ENCODE measurements around the gene TADA1. TPM values are rescaled to one million over a fixed set of nuclear protein-coding genes. Genes with fewer than 3 reads are reported as not detected.

The TADA1 gene, protein sequence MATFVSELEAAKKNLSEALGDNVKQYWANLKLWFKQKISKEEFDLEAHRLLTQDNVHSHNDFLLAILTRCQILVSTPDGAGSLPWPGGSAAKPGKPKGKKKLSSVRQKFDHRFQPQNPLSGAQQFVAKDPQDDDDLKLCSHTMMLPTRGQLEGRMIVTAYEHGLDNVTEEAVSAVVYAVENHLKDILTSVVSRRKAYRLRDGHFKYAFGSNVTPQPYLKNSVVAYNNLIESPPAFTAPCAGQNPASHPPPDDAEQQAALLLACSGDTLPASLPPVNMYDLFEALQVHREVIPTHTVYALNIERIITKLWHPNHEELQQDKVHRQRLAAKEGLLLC
- 17.0 and 18.4 TPM in 2 replicates for total RNA-seq

DNA sequence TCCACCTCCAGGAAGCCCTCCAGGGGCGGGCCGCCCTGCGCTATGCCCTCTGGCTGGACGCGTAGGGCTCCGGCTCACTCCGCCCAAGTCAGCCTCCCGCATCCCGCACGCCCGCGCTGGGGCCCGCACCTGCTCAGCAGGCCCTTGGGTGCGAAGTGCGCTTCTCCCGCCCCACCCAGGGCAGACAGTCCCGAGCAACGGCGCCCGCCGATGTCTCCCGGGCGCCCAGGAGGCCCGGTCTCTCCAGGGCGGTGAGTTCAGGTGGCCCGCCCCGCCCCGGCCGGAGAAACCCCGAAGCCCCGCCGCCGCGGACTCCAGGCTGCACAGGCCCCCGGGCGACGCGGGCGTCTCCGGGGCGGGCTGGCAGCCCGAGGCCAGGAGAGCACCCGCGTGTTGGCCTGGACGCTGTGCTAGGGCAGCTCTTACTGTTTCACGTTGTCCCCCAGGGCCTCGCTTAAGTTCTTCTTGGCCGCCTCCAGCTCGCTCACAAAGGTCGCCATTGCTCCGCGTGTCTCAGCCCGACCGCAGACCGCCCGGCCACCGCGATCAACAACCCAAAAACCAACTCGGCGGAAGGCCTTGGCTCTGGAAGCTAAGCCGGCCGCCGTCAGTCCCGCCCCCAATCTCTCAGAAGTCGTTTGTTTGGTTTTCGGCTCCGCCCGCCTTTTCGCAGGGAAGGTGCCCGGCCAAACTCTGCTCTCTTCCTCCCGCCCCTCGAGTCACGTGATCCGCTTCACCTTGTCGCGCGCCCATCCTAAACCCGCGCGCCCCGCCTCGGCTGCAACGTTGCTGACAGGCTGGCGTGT lies at the start of gene TADA1:
Gene TADA1 (minus strand): TSS at position 531 of the 806 bp plus-strand sequence. CDS start 31 bp downstream, at position 500.
- Mint-ChIP-seq H3K36me3 (ENCODE audit: low read depth) (peaks cover 21% of the 10 kb centered on the region), H3K27me3 (peaks cover 7% of the 10 kb centered on the region), H3K4me1 (peaks cover 46% of the 10 kb centered on the region), H3K4me3 (peak within 1 kb of the TSS; percentile 91), H3K27ac (peak within 1 kb of the TSS; percentile 100), H3K9me3 (no peaks in the 10 kb centered on the region)
- DNase-seq: peak; percentile 99
- intact Hi-C loops (cut with micrococcal nuclease): loop anchor here (1.0 to 5.0 kb wide), 5 partner anchors 30 to 1061 kb away; partner anchors contain the start of genes DCAF6, MPC2, POGK and POU2F1

DNA sequence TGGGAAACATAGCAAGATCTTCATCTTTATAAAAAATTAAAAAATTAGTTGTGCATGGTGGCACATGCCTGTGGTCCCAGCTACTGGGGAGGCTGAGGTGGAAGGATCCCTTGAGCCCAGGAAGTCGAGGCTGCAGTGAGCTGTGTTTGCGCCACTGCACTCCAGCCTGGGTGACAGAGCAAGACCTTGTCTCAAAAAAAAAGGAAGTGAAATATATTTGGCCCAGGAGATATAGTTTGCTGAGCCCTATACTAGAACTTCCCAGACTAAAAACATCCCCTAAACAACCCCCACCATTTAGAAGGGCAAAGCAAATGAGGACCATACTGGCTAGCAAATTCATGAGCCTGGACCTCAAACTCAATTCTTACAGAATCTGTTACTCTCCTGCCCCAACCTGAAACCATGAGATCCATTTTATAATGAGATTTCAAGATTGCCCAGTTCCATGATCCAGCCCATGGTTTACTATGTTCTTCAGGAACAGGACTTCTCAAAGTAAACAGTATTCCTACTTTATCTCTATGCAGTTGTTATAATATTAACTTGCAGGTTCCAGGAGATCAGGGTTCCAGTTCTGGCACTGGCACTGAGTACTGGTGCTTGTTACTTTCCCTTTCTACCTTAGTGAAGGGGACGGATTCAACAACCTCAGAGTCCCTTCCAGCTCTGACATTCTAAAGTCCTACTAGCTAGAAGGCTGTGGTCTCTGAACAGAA lies 48.9 kb upstream of the TADA1 start:
- Mint-ChIP-seq H3K27ac (no peak overlapping the region), H3K4me3 (no peak overlapping the region), H3K27me3 (peaks cover 19% of the 10 kb centered on the region), H3K9me3 (no peaks in the 10 kb centered on the region), H3K4me1 (no peaks in the 10 kb centered on the region), H3K36me3 (ENCODE audit: low read depth) (peaks cover 11% of the 10 kb centered on the region)
- intact Hi-C loops (cut with micrococcal nuclease): no loop called here
- no peak for DNase-seq

DNA sequence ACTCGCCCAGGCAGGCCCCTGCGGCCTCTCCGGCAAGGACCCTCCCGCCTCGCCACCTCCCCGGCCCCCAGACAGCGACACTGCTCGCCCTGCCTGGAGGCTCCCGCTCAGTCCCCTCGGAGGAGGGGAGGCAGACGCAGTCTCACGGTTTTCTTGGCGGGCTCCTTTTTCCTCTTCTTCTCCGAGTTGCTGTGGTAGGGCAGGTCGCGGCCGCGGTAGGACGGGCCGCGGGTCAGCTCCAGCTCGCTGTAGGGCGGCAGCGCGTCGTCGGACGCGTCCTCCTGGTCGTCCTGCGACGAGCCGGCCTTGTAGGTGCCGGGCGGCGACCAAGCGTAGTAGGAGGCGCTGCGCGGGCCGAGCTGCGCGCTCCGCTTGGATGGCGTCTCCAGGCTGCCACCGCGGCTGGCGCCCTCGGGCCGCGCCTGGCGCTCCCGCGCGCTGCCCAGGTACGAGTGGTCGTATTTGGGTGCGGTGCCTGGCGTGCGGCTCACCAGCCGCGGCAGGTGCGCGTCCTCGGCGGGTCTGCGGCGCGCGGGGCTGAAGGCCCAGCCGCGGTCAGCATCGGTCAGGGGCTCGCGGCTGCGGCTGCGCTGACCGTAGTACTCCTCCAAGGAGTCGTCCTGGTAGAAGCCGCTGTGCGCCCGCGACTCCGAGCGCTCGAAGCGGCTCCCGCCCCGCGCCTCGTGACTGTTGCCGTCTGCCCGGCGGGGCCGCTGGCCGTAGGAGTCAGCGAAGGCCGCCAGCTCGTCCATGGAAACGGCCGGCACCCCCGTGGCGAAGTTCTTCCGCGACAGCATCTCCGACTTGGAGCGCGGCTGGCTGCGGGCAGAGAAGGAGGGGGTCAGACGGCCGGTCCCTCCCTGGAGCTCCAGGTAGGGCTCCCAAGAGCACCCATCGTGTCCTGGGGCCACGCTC lies 44.8 kb upstream of the TADA1 start:
- Mint-ChIP-seq H3K9me3 (no peaks in the 10 kb centered on the region), H3K4me1 (no peaks in the 10 kb centered on the region), H3K36me3 (ENCODE audit: low read depth) (peaks cover 14% of the 10 kb centered on the region), H3K4me3 (peak overlapping the region; percentile 47), H3K27ac (no peak overlapping the region), H3K27me3 (peaks cover 25% of the 10 kb centered on the region)
- intact Hi-C loops (cut with micrococcal nuclease): no loop called here
- DNase-seq: no peak

DNA sequence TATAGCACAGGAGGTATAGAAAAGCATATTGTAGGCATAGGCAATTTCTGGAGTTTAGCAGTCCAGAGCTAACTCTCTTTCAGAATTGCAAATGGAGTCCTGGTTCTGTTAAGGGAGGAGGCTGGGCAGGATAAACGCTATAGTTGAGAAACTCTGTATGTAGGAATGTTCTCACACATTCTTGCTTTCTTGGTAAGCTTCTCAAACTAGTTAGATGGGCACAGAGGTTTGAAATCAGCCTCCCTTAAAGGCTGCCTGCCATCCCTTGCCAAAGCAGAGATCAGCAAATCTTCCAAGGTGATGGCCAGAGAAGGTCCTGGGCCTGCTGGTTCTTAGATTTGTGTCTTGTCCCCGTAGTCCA lies 42.9 kb upstream of the TADA1 start:
- Mint-ChIP-seq H3K27me3 (peaks cover 25% of the 10 kb centered on the region), H3K4me3 (no peak overlapping the region), H3K9me3 (no peaks in the 10 kb centered on the region), H3K4me1 (no peaks in the 10 kb centered on the region), H3K36me3 (ENCODE audit: low read depth) (peaks cover 12% of the 10 kb centered on the region), H3K27ac (no peak overlapping the region)
- DNase-seq: no peak
- intact Hi-C loops (cut with micrococcal nuclease): no loop called here

- peaks cover 27% of the 10 kb centered on the region for H3K27me3 Mint-ChIP-seq
- H3K27ac Mint-ChIP-seq: no peak overlapping the region
- no peaks in the 10 kb centered on the region for H3K9me3 Mint-ChIP-seq
- peaks cover 2% of the 10 kb centered on the region for H3K4me1 Mint-ChIP-seq
- DNase-seq: no peak
- H3K36me3 Mint-ChIP-seq (ENCODE audit: low read depth): peaks cover 12% of the 10 kb centered on the region
- intact Hi-C loops (cut with micrococcal nuclease): no loop called here
- H3K4me3 Mint-ChIP-seq: no peak overlapping the region
Measured at GRCh38 chr1:166918088-166918955, 42.3 kb upstream of the TADA1 start.

- H3K9me3 Mint-ChIP-seq: no peaks in the 10 kb centered on the region
- H3K4me1 Mint-ChIP-seq: peaks cover 4% of the 10 kb centered on the region
- no peak overlapping the region for H3K27ac Mint-ChIP-seq
- intact Hi-C loops (cut with micrococcal nuclease): no loop called here
- no peak for DNase-seq
- H3K27me3 Mint-ChIP-seq: peaks cover 16% of the 10 kb centered on the region
- no peak overlapping the region for H3K4me3 Mint-ChIP-seq
- H3K36me3 Mint-ChIP-seq (ENCODE audit: low read depth): peaks cover 10% of the 10 kb centered on the region
Measured at GRCh38 chr1:166915941-166916340, 39.9 kb upstream of the TADA1 start.

- H3K27me3 Mint-ChIP-seq: peaks cover 11% of the 10 kb centered on the region
- no peak overlapping the region for H3K4me3 Mint-ChIP-seq
- H3K36me3 Mint-ChIP-seq (ENCODE audit: low read depth): peaks cover 10% of the 10 kb centered on the region
- H3K4me1 Mint-ChIP-seq: peaks cover 9% of the 10 kb centered on the region
- intact Hi-C loops (cut with micrococcal nuclease): no loop called here
- no peaks in the 10 kb centered on the region for H3K9me3 Mint-ChIP-seq
- DNase-seq: no peak
- H3K27ac Mint-ChIP-seq: no peak overlapping the region
Measured at GRCh38 chr1:166915042-166915441, 39.0 kb upstream of the TADA1 start.

DNA sequence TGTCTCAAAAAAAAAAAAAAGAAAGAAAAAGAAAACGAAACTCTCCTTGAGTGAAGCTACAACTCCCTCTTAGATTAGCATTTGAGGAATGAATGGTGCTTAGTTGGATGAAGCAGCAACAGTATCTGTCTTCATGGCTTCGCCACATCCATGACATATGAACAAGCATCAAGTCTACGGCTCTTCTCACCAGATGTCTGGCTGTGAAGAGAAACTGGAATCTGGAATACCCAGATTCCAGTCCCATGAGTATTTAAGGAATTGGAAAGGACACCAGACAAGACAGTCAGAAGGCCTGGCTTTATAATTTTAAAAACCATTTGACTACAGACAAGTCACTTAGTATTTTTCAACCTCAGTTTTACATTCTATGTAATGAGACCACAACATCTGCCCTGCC lies 38.0 kb upstream of the TADA1 start:
- intact Hi-C loops (cut with micrococcal nuclease): loop anchor here (5.0 kb wide), 1 partner anchor 208 kb away; no protein-coding TSS in a partner anchor
- Mint-ChIP-seq H3K27me3 (peaks cover 5% of the 10 kb centered on the region), H3K4me3 (no peak overlapping the region), H3K36me3 (ENCODE audit: low read depth) (peaks cover 8% of the 10 kb centered on the region), H3K27ac (no peak overlapping the region), H3K4me1 (peaks cover 9% of the 10 kb centered on the region), H3K9me3 (no peaks in the 10 kb centered on the region)
- no peak for DNase-seq

- no peaks in the 10 kb centered on the region for H3K9me3 Mint-ChIP-seq
- intact Hi-C loops (cut with micrococcal nuclease): loop anchor here (2.0 to 5.0 kb wide), 2 partner anchors 63 to 211 kb away; partner anchors contain the start of gene ILDR2
- H3K4me3 Mint-ChIP-seq: no peak overlapping the region
- no peak for DNase-seq
- peaks cover 5% of the 10 kb centered on the region for H3K27me3 Mint-ChIP-seq
- H3K27ac Mint-ChIP-seq: no peak overlapping the region
- H3K4me1 Mint-ChIP-seq: peaks cover 14% of the 10 kb centered on the region
- H3K36me3 Mint-ChIP-seq (ENCODE audit: low read depth): peaks cover 4% of the 10 kb centered on the region
Measured at GRCh38 chr1:166911624-166912023, 35.6 kb upstream of the TADA1 start.

DNA sequence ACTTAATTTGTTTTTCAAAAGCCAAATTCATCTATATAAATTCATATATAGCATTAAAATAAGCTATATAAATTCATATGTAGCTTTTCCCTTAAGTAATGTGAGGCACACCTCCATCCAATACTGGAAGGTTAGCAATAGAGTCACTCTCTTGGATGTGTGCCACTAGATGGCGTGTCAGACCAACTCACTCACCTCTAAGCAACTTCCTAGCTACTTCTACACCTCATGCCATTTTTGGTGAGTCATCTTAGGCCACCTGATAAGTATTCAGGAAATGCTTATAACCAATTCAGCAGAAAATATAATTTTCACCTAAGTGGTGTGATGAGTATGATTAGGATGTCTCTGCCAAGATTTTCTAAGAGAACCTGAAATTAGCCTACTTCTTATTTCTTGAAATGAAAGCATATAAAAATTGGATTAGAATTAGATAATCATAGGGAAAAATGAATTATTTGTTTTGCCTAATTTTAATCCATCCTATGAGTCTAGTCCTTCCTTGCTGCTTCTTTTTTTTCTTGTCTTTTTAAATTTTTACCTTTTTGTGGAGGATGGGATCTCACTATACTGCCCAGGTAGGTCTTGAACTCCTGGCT lies 34.4 kb upstream of the TADA1 start:
- no peak overlapping the region for H3K27ac Mint-ChIP-seq
- H3K4me1 Mint-ChIP-seq: peaks cover 24% of the 10 kb centered on the region
- peak; percentile 93 for DNase-seq
- intact Hi-C loops (cut with micrococcal nuclease): loop anchor here (1.0 to 5.0 kb wide), 3 partner anchors 64 to 212 kb away; partner anchors contain the start of gene ILDR2
- peaks cover 5% of the 10 kb centered on the region for H3K27me3 Mint-ChIP-seq
- H3K36me3 Mint-ChIP-seq (ENCODE audit: low read depth): peaks cover 5% of the 10 kb centered on the region
- no peak overlapping the region for H3K4me3 Mint-ChIP-seq
- no peaks in the 10 kb centered on the region for H3K9me3 Mint-ChIP-seq

GRCh38 chr1:166908942-166909341 lies 32.9 kb upstream of the TADA1 start:
- Mint-ChIP-seq H3K27me3 (peaks cover 9% of the 10 kb centered on the region), H3K4me1 (peaks cover 29% of the 10 kb centered on the region), H3K36me3 (ENCODE audit: low read depth) (peaks cover 5% of the 10 kb centered on the region), H3K9me3 (no peaks in the 10 kb centered on the region), H3K4me3 (no peak overlapping the region), H3K27ac (no peak overlapping the region)
- intact Hi-C loops (cut with micrococcal nuclease): no loop called here
- no peak for DNase-seq

DNA sequence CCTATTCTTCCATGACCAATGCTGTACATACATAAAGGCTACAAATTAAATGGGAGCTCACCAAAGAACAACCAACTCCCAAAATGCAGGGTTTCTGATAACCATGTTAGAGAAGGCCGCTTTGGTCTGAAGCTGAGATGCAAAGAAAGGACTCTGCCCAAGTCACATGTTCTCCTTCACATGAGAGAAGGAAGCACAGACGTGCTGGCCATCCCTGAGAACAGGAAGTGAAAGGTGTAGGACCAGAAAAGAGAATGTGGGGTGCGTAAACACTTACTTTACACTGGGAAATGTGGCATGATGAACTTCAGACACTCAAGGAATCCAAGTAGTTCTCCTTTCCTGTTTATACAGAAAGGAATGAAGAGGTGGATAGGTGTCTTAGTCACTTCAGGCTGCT lies 31.7 kb upstream of the TADA1 start:
- H3K36me3 Mint-ChIP-seq (ENCODE audit: low read depth): peaks cover 5% of the 10 kb centered on the region

More for the DNA sequence above, 31.7 kb upstream of the TADA1 start:
- intact Hi-C loops (cut with micrococcal nuclease): loop anchor here (2.0 kb wide), 1 partner anchor 45 kb away; no protein-coding TSS in a partner anchor
- Mint-ChIP-seq H3K27me3 (peaks cover 5% of the 10 kb centered on the region), H3K9me3 (no peaks in the 10 kb centered on the region), H3K27ac (no peak overlapping the region), H3K4me1 (peaks cover 29% of the 10 kb centered on the region), H3K4me3 (no peak overlapping the region)
- no peak for DNase-seq

Data from activated CD4-positive, alpha-beta T cell treated with anti-CD3 and anti-CD28 coated beads, Interleukin-2, amount 10 ng/mL, durations not matched to agents 24 days and 14 days (primary cell).